Small intestine (tissue), 7 donors: Measurements from ENCODE around the gene DYRK1A. TPM values are rescaled to one million over a fixed set of nuclear protein-coding genes. Genes with fewer than 3 reads are reported as not detected.
A peak's percentile ranks its signal among the peaks of the same experiment; 100 is the strongest.

ENCODE experiments used
- DNase-seq, 2 donors: peaks; one replicate each; pipeline versions ENCODE4 v3.0.0 to v3.0.0-alpha.2; 2013
- FAIRE-seq: peaks from 2 replicates; lab custom pipeline; 2012; peaks lifted over from hg19 to GRCh38; lab: Jason Lieb, UNC
- H3K27ac ChIP-seq, 3 donors: one replicate each; pipeline ENCODE4 v1.5.1; 2013; ENCODE audit warnings: low read length in 2 of 3, mild to moderate bottlenecking in 2 of 3, control low read depth in 1 of 3, inconsistent platforms in 1 of 3, low read depth in 1 of 3, moderate library complexity in 1 of 3
- H3K27me3 ChIP-seq, 3 donors: one replicate each; pipeline ENCODE4 v1.6.1; 2013; ENCODE audit warnings: low read length in 3 of 3, inconsistent platforms in 1 of 3; ENCODE audit not compliant: control insufficient read depth in 3 of 3, insufficient read depth in 3 of 3
- H3K36me3 ChIP-seq, 3 donors: one replicate each; pipeline ENCODE4 v1.6.1; 2013; ENCODE audit warnings: low read length in 3 of 3, inconsistent platforms in 1 of 3, low read depth in 1 of 3, mild to moderate bottlenecking in 1 of 3, moderate library complexity in 1 of 3; ENCODE audit not compliant: control insufficient read depth in 3 of 3, insufficient read depth in 2 of 3
- H3K4me1 ChIP-seq, 3 donors: one replicate each; pipeline ENCODE4 v1.6.1; 2013; ENCODE audit warnings: low read length in 2 of 3, inconsistent platforms in 1 of 3, low read depth in 1 of 3, mild to moderate bottlenecking in 1 of 3, moderate library complexity in 1 of 3; ENCODE audit not compliant: control insufficient read depth in 3 of 3, insufficient read depth in 2 of 3
- H3K4me3 ChIP-seq, 3 donors: one replicate each; pipeline ENCODE4 v1.5.1; 2013; ENCODE audit warnings: low read length in 3 of 3, control low read depth in 1 of 3, inconsistent platforms in 1 of 3, low read depth in 1 of 3, mild to moderate bottlenecking in 1 of 3, moderate library complexity in 1 of 3
- H3K9me3 ChIP-seq, 2 donors: one replicate each; pipeline ENCODE4 v1.6.1; 2013; ENCODE audit warnings: low read depth in 1 of 2, low read length in 1 of 2; ENCODE audit not compliant: control insufficient read depth in 2 of 2, insufficient read depth in 1 of 2
- WGBS, 3 donors: extraction: QIAGEN DNeasy Blood & Tissue Kit; methylation state at CpG; one replicate each; pipeline ENCODE4 v1.1.7; 2013; 5-methylcytosine and 5-hydroxymethylcytosine counted together
- polyA plus RNA-seq, 4 donors: library from polyadenylated mRNA; stranded (reverse) in 3 of 4; unstranded in 1 of 4; fragments of 200-250 nt in 3 of 4; fragments of 120-200 nt in 1 of 4; gene quantifications; one replicate each; pipeline versions ENCODE4 v1.2.1 to v1.2.3, GENCODE V29; 2013
- donor health status: healthy with polysubstance abuse.
- donor health status: control.
- donor health status: control.
- donor health status: Bipolar disorder and iron deficiency.
- donor health status: healthy.

The DYRK1A gene
- polyA plus RNA-seq, 4 donors: 10.5 to 50.5 (median 17.1) TPM

- Histone ChIP-seq H3K36me3 (peaks cover 0 to 13% (median 3%) of the 10 kb centered on the region in 3 donors), H3K9me3 (no peaks in the 10 kb centered on the region), H3K27me3 (no peaks in the 10 kb centered on the region), H3K4me3 (no peak overlapping the region), H3K4me1 (peaks cover 5 to 12% (median 6%) of the 10 kb centered on the region in 3 donors), H3K27ac (no peak overlapping the region)
- DNase-seq (no peak), FAIRE-seq (no peak)
- 81 to 87% (median 82%) methylated on average over 4 of the region's 4 CpGs for WGBS, 3 donors
Observed at GRCh38 chr21:37453350-37453749, 86.8 kb downstream of the DYRK1A start.

DNA sequence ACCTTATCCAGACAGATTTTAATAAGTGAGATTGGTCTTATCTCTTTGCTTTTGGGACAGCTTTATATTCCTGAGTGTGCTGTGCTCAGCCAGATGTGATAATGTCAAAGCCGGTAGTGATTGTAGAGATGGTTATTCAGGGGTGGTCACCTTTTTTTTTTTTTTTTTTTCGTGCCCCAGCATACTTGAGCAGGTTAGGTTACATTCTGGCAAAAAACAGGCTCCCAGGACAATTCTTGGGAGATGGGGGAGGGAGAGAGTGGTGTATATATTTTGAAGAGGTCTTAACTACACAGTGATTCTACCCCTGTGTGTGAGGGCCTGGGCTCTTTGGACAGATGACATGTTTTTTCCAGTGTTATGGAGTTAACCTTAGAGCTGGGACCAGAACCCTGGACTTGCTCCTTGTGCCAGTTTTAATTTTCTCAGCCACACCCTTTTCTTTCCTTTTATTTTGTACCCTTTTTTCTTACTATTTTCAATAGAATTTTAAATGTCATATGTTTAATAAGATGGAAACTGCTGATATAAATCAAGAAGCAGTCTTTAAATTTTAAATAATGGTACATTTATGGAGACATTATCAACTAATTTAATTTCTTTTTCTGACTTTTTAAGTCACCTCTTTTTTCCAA, 88.4 kb downstream of the DYRK1A start:
- Histone ChIP-seq H3K9me3 (no peaks in the 10 kb centered on the region), H3K27ac (no peak overlapping the region), H3K4me1 (peaks cover 8 to 20% (median 16%) of the 10 kb centered on the region in 3 donors), H3K27me3 (no peaks in the 10 kb centered on the region), H3K4me3 (no peak overlapping the region), H3K36me3 (peaks cover 0 to 17% (median 0%) of the 10 kb centered on the region in 3 donors)
- DNase-seq: no peak
- FAIRE-seq: no peak
- 65 to 78% (median 70%) methylated on average over 2 of the region's 2 CpGs for WGBS, 3 donors

- Histone ChIP-seq H3K4me3 (no peak overlapping the region), H3K27me3 (no peaks in the 10 kb centered on the region), H3K36me3 (peaks cover 0 to 15% (median 0%) of the 10 kb centered on the region in 3 donors), H3K27ac (no peak overlapping the region), H3K4me1 (peaks cover 8 to 24% (median 16%) of the 10 kb centered on the region in 3 donors), H3K9me3 (no peaks in the 10 kb centered on the region)
- DNase-seq (peak in 1 of 2 donors; percentile 55), FAIRE-seq (no peak)
- 36 to 47% (median 42%) methylated on average over 7 of the region's 7 CpGs for WGBS, 3 donors
Observed at GRCh38 chr21:37455504-37455911, 88.9 kb downstream of the DYRK1A start.

- FAIRE-seq: no peak
- Histone ChIP-seq H3K36me3 (peaks cover 0 to 12% (median 0%) of the 10 kb centered on the region in 3 donors), H3K9me3 (no peaks in the 10 kb centered on the region), H3K4me1 (peaks cover 16 to 37% (median 18%) of the 10 kb centered on the region in 3 donors), H3K27me3 (no peaks in the 10 kb centered on the region), H3K4me3 (no peak overlapping the region), H3K27ac (peak overlapping the region; percentile 3 to 21 (median 17))
- DNase-seq: peak in 1 of 2 donors; percentile 59
- 27 to 41% (median 38%) methylated on average over 7 of the region's 7 CpGs for WGBS, 3 donors
Observed at GRCh38 chr21:37458669-37459276, 92.2 kb downstream of the DYRK1A start.

GRCh38 chr21:37459575-37459974, 93.0 kb downstream of the DYRK1A start:
- 43 to 52% (median 45%) methylated on average over 4 of the region's 4 CpGs for WGBS, 3 donors
- DNase-seq (no peak), FAIRE-seq (no peak)

GRCh38 chr21:37460196-37460595, 93.6 kb downstream of the DYRK1A start:
- H3K27me3 ChIP-seq: no peaks in the 10 kb centered on the region
- no peak overlapping the region for H3K27ac ChIP-seq
- FAIRE-seq (no peak), DNase-seq (no peak)
- peaks cover 14 to 34% (median 18%) of the 10 kb centered on the region in 3 donors for H3K4me1 ChIP-seq
- 84 to 88% (median 84%) methylated on average over 7 of the region's 7 CpGs for WGBS, 3 donors
- peaks cover 0 to 12% (median 0%) of the 10 kb centered on the region in 3 donors for H3K36me3 ChIP-seq
- H3K9me3 ChIP-seq: no peaks in the 10 kb centered on the region
- no peak overlapping the region for H3K4me3 ChIP-seq

More at GRCh38 chr21:37459575-37459974, 93.0 kb downstream of the DYRK1A start:
- no peaks in the 10 kb centered on the region for H3K9me3 ChIP-seq
- H3K4me3 ChIP-seq: no peak overlapping the region
- peaks cover 16 to 34% (median 18%) of the 10 kb centered on the region in 3 donors for H3K4me1 ChIP-seq
- no peak overlapping the region for H3K27ac ChIP-seq
- H3K27me3 ChIP-seq: no peaks in the 10 kb centered on the region
- H3K36me3 ChIP-seq: peaks cover 0 to 12% (median 0%) of the 10 kb centered on the region in 3 donors

DNA sequence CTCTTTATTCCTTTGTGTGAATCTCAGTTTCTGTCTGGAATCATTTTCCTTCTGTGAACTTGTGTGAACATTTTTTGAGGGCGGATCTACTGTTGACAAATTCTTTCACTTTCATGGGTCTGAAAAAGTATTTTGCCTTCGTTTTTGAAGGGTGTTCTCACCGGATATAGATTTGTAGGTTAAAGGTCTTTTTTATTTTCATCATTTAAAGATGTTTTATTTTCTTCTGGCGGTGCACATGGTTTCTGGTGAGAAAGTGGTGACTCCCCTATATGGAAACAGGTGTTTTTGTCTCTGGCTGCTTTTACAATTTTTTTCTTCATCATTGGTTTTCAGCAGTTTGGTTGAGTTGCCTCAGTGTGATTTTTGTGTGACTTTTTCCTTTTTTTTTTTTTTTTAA, 94.9 kb downstream of the DYRK1A start:
- WGBS, 3 donors: 21 to 34% (median 31%) methylated on average over 4 of the region's 4 CpGs
- H3K9me3 ChIP-seq: no peaks in the 10 kb centered on the region
- FAIRE-seq: no peak
- no peaks in the 10 kb centered on the region for H3K27me3 ChIP-seq
- H3K4me3 ChIP-seq: no peak overlapping the region
- no peak overlapping the region for H3K27ac ChIP-seq
- peaks cover 0 to 9% (median 0%) of the 10 kb centered on the region in 3 donors for H3K36me3 ChIP-seq
- peaks cover 14 to 31% (median 18%) of the 10 kb centered on the region in 3 donors for H3K4me1 ChIP-seq
- no peak for DNase-seq

GRCh38 chr21:37462087-37462861, 95.7 kb downstream of the DYRK1A start:
- no peaks in the 10 kb centered on the region for H3K9me3 ChIP-seq
- peaks cover 0 to 7% (median 0%) of the 10 kb centered on the region in 3 donors for H3K36me3 ChIP-seq
- H3K27ac ChIP-seq: peak overlapping the region in 1 of 3 donors; percentile 45
- peaks cover 14 to 31% (median 18%) of the 10 kb centered on the region in 3 donors for H3K4me1 ChIP-seq
- H3K27me3 ChIP-seq: no peaks in the 10 kb centered on the region
- no peak for DNase-seq
- no peak overlapping the region for H3K4me3 ChIP-seq
- 54 to 57% (median 57%) methylated on average over 5 of the region's 5 CpGs for WGBS, 3 donors
- FAIRE-seq: no peak
